HG03103 (cell line): ENCODE results near the gene ST6GALNAC3.
"Not testable (repeated sequence)": the region's sequence is repeated elsewhere in the genome, so short reads cannot be mapped to it uniquely, and the experiment has no call there.

Source experiments
- ATAC-seq: cut with Tn5 transposase; IDR thresholded peaks from one replicate; pipeline ENCODE4 v1.9.1; 2021; ENCODE audit warnings: low read depth; ENCODE audit not compliant: unreplicated experiment

ST6GALNAC3 gene

DNA sequence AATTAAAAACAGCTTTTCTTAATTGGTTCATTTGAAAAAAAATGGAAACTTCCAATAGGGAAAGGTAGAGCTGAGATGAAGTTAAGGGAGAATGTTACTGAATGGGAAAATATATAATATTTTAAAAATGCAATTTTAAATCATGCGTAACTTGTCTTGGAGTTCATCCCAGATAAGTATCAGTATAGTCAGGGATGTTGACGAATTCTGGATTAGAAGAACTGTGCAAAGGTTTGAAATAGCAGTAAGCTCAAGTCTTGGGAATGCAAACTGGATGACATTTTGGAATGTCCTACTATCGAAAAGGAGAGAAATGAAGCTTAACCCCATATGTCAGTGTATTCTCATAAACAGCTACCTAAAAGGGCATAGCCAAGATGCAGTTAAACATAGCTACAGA is 4.0 kb upstream of the ST6GALNAC3 start:
- ATAC-seq = no peak

DNA sequence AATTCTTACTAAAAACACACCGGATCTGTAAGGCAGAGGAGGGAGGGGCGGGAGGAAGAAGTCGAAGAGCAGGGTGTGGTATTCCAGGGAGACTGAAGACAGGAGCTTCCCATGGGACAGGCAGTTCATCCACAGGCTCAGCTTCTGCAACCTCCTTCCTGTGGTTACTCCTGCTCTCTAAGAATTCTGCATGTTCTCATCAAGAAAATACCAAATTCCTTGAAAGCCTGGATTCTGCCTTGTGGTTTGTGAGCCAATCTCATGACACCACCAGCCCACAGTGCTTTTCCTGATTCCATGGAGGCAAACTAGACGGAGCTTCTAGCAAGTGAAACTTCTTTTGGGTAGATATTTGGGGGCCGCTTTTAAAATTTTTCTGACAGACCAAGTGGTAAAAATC is 1.1 kb upstream of the ST6GALNAC3 start:
- ATAC-seq = no peak

DNA sequence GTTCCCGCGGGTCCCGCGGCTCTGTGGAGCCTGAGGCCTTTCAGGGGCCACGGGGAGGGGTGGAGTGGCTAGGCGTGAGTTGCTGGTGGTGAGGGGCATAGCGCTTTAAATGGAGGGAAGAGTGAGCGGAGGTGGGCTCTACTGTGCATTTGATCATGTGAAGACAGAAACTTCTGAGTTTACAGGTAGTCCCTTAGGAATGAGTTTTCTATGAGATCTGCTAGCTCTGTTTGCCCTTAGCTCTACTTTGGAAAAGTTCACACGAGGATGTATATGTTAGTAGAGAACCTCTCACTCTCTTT is 593 bp downstream of the ST6GALNAC3 start:
- ATAC-seq = no peak

- ATAC-seq = peak; percentile 44
These were observed 1.3 kb downstream of the ST6GALNAC3 start for GRCh38 chr1:76075877-76076276.

GRCh38 chr1:76079475-76080227 is 5.1 kb downstream of the ST6GALNAC3 start:
- ATAC-seq = no peak

DNA sequence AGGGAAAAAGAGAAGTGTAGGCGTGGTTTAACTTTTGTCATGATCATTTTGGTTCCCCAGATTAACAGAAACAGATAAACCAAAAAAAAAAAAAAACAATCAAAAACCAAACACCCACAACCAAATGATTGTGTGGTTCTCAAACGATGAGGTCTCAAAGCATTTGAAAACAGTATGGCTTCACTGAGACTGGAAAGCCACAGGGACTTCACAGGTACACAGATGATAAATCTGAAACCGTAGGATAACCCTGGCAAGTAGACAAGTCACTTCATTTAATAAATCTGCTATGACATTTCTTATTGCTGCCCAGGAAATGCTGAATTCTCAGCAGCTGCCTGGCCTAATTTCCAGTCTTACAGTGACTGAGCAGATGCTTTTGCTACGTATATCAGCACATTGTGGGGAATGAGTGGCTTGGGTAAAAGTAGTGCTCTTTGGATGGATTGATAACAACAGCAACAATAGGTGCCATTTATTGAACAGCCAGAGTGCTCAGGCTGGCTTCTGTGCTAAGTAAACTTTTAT is 6.1 kb downstream of the ST6GALNAC3 start:
- ATAC-seq = no peak

DNA sequence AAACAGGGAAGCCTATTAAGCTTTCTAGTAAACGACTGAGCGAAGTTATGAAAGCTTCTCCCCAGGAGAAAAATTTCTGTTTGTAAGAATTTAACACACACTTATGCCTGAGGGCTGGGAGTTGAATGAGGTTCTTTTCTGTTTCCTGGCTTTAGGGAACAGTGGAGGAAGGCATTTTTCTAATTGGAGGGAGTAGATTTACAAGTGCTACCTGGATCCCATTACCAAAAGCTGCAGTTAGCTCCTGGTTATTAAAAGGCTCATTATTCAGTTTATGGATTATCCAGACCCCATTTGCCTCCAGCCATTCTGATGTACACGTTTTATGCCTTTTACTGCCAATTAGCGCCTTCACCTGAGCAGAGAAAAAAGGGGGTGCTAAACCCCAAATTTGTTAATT is 7.5 kb downstream of the ST6GALNAC3 start:
- ATAC-seq = no peak

DNA sequence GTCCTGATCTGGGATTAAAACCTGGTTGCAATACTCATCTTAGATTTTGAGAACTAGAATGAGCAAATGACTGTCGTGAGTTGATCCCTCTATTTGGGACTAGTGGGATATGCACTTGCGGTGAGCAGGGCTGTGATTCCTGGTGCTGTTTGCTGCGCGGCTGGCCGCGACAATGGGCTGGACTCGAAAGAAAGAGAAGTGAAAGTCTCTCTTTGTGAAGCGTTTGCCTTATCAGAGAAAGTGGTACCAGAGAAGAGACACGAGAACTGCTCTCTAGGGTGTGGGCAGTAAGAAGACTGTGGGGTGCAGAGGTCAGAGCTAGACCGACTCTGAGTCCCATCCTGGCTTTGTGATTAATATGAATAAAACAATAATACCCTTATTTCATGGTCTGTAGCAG is 8.6 kb downstream of the ST6GALNAC3 start:
- no peak for ATAC-seq

DNA sequence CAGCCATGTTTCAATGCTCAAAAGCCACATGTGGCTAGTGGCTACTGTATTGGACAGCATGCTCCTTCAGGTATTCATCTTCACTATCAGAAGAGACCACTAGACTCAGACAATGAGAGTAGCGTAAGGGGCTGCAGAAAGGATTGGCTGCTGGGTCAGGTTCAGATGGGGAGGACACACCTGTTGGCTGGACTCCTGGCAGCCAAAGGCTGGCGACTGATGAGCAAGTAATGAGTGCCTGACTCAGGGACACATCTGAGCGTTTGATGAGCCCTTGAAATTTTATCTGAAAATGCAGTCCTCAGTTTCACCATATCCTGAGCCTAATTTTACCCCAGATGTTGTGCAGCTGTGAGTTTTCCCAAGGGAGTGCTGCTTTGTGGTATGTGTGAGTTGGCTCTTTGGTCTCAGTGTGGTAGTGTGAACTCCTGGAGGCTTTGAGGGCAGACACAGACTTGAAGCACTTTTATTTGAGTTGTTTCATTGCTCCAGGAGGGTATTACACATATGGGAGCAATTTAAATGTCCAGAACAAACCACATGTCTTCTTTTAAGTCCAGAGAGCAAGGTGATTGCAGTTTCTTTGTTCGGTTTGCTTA is 9.6 kb downstream of the ST6GALNAC3 start:
- ATAC-seq = no peak

DNA sequence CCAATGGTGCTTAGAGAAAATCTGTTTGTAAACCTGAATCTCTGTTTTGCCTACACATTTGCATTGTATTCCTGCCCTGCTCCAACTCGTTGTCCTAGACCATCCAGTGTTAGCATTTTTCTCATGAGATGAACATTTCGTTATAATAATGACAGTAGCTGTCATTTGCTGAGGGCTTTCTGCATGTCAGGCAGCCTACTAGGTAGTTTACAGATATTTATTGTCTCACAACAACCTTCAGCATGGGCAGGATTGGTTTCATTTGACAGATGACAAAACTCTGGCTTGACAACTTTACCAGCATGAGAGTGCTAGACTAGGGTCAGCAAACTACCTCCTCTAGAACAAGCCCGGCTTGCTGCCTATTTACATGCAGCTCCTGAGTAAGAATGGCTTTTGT is 10.1 kb downstream of the ST6GALNAC3 start:
- no peak for ATAC-seq

GRCh38 chr1:76086109-76086508 is 11.6 kb downstream of the ST6GALNAC3 start:
- no peak for ATAC-seq

- no peak for ATAC-seq
These were observed 12.1 kb downstream of the ST6GALNAC3 start for GRCh38 chr1:76086597-76086996.

GRCh38 chr1:76090283-76091203 is 16.0 kb downstream of the ST6GALNAC3 start:
- ATAC-seq = no peak

- no peak for ATAC-seq
These were observed 18.3 kb downstream of the ST6GALNAC3 start for GRCh38 chr1:76092812-76093211.

DNA sequence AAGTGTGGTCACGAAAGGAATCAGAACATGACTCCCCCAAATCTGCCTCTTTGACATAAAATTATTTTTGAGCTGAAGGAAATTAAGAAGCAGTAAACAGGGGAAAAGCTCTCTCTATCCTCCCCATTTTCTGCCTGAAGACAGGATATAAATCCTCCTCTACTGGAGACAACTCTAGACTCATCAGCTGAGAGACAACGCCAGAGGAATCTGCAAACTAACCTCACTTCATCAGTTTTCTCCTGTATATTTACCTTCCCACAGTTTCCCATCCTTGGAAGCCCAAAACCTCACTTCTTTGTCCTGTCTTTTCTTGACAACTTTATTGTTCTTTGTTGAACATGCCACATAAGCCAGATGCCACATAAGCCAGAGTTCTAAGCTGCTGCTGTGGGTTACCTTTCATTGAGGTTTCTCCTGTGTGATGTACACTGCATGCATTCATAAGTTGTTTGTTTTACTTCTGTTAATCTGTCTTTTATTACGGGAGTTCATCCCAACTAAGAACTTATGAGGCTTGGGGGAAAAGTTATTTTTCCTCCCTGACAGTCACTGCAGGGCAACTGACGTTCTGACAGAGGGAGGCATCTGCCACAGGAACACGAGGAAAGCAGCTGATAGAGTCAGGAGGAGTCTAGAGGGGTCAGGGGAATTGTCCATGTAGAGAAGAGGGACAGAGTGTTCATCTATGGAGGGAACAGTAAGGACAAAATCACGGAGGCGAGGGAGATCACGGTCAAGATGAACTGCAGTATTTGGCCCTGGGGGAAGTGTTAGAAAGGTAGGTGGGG is 19.2 kb downstream of the ST6GALNAC3 start:
- no peak for ATAC-seq

DNA sequence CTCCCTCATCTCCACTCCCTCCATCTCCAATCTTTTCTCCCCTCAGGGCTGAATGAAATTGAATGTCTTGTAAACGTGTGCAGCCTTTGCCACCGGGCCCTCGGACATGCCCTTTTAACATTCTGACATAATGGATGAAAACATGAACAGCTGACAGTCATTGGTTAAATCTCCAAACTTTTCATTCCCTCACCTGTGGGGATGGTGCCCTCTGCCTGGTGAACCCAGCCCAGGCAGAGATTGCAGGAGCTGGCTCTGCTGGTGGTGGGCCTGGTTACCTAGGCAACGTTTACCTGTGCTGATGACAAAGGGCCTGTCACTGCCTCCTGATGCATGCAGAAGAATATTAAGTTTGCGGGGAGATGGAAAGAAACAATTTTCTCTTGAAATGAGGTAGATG is 21.3 kb downstream of the ST6GALNAC3 start:
- no peak for ATAC-seq

DNA sequence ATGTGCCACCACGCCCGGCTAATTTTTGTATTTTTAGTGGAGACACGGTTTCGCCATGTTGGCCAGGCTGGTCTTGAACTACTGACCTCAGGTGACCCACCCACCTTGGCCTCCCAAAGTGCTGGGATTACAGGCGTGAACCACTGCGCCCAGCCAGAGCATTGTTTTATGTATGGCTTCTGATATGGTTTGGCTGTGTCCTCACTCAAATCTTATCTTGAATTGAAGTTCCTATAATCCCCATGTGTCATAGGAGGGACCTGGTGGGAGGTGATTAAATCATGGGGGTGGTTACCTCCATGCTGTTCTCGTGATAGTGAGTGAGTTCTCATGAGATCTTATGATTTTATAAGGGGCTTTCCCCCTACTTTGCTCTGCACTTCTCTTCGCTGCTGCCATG is 22.5 kb downstream of the ST6GALNAC3 start:
- not testable (repeated sequence) for ATAC-seq

DNA sequence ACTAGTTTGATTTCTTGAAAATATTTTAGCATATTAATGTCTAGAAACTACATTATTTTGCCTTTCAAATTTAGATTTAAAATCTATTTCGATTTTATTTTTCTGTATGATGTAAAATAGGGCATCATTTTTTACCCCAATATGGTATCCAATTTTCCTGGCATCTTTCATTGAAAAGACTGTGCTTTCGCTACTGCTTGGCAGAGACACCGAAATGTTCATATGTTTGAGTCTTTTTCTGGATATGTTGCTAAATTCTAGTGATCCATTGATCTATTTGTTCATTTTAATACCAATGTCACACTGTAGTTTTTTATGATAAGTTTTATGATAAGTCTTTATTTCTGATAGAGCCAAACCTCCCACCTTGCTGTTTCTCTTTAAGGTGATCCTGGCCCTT is 24.3 kb downstream of the ST6GALNAC3 start:
- no peak for ATAC-seq

DNA sequence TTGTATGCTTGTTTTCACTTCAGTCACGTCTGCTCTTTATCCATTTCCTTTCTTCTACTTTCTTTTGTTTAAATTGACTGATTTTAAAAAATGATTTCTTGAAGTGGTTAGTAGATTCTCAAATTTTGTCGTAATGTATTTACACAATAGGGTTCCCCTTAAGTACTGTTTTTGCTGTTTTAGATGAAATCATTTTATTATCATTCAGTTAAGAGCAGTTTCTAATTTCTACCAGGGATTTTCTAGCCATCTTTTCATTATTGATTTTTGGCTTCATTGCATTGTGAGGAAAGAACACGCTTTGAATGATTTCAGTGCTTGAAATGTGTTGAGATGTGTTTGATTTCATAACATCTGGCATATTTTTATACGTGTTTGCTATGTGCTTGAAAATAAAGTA is 27.0 kb downstream of the ST6GALNAC3 start:
- no peak for ATAC-seq

DNA sequence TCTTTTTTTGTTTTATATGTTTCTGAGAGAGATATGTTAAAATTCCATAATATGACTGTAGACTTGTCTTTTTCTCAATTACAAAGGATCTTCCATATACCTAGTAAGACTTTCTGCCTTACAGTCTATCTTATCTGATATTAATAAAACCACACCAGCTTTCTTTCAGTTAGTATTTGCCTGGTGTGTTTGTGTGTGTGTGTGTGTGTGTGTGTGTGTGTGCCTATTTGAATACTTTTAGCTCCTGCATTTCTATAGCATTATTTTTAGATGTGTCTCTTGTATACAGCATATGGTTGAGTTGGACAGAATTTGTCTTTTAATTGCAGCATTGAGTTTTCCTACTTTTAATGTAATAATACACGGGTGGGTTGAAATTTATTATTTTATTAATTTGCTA is 27.5 kb downstream of the ST6GALNAC3 start:
- ATAC-seq = no peak

DNA sequence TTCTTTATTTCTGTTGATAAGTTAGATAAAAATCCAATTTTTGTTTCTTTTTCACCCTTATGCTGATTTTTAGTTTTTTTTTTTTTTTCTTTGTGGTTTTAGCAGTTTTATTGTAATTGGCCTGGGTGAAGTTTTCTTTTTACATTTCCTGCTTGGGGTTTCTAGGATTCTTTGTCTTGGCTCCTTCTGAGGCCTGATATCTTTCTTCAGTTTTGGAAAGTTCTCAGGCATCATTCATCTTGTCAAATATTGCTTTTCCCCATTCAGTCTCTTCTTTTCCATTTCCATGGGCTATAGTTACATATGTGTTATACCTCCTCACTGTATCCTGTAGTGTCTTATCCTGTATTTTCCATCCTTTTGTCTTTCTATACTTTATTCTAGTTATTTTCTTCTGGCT is 28.5 kb downstream of the ST6GALNAC3 start:
- ATAC-seq = no peak
